Measurements from ENCODE around the gene BTBD16. TPM values are rescaled to one million over a fixed set of nuclear protein-coding genes. Genes with fewer than 3 reads are reported as not detected.

The BTBD16 gene
- total and polyA plus RNA-seq, 10 of the 15 experiments (the other 5 are each of a cell fraction or from before 2014, with no cell fraction given), result 0.11 TPM; not detected in 9

DNA sequence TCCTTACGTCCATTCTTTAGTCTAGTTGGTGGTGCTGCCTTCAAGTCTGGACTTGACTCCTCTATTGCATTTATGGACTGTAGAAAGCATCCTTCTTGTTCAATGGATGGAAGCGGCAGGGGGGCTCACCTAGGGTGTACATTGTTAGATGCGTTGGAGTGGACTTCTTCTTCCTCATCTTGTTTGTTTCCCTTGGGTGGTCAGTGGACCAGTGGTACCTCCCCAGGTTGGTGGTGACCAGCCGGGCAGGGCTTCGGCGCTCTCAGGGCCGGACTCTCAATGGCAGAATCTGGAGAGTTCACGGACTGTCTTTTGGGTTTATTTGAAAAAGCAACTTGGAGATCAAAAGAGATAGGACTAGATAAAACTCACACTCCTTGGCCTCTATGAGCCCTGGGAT lies 6.2 kb upstream of the BTBD16 start (continued):
- TF ChIP-seq, protein P1, sequence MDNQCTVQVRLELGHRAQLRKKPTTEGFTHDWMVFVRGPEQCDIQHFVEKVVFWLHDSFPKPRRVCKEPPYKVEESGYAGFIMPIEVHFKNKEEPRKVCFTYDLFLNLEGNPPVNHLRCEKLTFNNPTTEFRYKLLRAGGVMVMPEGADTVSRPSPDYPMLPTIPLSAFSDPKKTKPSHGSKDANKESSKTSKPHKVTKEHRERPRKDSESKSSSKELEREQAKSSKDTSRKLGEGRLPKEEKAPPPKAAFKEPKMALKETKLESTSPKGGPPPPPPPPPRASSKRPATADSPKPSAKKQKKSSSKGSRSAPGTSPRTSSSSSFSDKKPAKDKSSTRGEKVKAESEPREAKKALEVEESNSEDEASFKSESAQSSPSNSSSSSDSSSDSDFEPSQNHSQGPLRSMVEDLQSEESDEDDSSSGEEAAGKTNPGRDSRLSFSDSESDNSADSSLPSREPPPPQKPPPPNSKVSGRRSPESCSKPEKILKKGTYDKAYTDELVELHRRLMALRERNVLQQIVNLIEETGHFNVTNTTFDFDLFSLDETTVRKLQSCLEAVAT (IDR thresholded peaks at IDR 0.05), result no peak
- TF ChIP-seq RUNX3 (IDR thresholded peaks at IDR 0.05; ENCODE audit: low read length) (no peak), ASH2L (IDR thresholded peaks at IDR 0.05; ENCODE audit: borderline replicate concordance, low read depth) (no peak), EZH2 (IDR thresholded peaks at IDR 0.05; ENCODE audit: borderline replicate concordance, control insufficient read depth, low read depth, low read length) (no peak)

DNA sequence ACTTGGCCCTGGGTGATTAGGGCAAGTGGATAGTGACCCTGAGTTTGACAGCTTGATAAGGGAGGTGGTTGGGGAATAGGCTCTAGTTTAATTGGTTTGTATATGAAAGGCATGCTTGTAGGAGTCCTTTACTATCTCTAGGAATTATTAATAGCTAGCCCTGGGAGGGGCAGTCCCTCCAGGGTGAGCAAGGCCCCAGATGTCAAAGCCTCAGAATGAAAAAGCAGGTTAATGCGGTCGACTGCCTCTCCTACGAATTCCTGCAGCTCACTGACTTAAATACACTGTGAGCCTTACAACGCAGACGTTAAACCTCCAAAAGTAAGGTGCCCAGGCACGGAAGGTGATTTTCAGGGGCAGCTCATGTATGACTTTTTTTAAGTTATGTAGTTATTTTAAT lies 5.2 kb upstream of the BTBD16 start:
- no peaks in the 10 kb centered on the region for H4K20me1 ChIP-seq (ENCODE audit: control insufficient read depth, insufficient read depth)
- H2AFZ ChIP-seq (ENCODE audit: control insufficient read depth, low read depth, low read length), result no peak overlapping the region
- ChIA-PET POLR2A (no interaction called here), CTCF (no interaction called here), SMC1A (ENCODE audit: uncharacterized antibody, unreplicated experiment) (no interaction called here), RAD21 (ENCODE audit: unreplicated experiment) (no interaction called here)
- intact Hi-C loops (cut with micrococcal nuclease; ENCODE audit: unreplicated experiment) (no loop called here), in situ Hi-C loops (cut with MboI) (no loop called here)
- H3K4me1 ChIP-seq (ENCODE audit: control insufficient read depth, insufficient read depth, low read length), result no peaks in the 10 kb centered on the region
- 23% methylated on average over 6 of the region's 6 CpGs for WGBS (ENCODE audit: insufficient coverage, insufficient replicate concordance, low lambda C conversion rate, missing lambda C conversion rate)
- TF ChIP-seq ZNF622 (IDR thresholded peaks at IDR 0.05) (no peak), NR2C1 (IDR thresholded peaks at IDR 0.05) (no peak), FOXM1 (IDR thresholded peaks at IDR 0.05; ENCODE audit: low read depth, low read length) (no peak)
- H3K27me3 ChIP-seq (replicated peaks in 1 of 2; ENCODE audit: control insufficient read depth in 2 of 2, insufficient read depth in 2 of 2, low read length in 1 of 2), result no peaks in the 10 kb centered on the region
- no peak for ATAC-seq
- no peak overlapping the region for H3K4me3 ChIP-seq
- no peaks in the 10 kb centered on the region; the same call in 2 of the 3 replicates for H3K9me3 ChIP-seq (replicated peaks; ENCODE audit: control insufficient read depth, insufficient read depth, low read length)
- H3K79me2 ChIP-seq (ENCODE audit: control insufficient read depth, insufficient read depth, low read length), result no peaks in the 10 kb centered on the region
- H3K9ac ChIP-seq (ENCODE audit: control insufficient read depth, insufficient read depth, low read length), result no peak overlapping the region
- no TSS peak for BruUV-seq (replicated peaks)
- no peaks in the 10 kb centered on the region for H3K36me3 ChIP-seq (ENCODE audit: control insufficient read depth in 2 of 2, insufficient read depth in 2 of 2, low read length in 1 of 2)
- H3K4me2 ChIP-seq (ENCODE audit: control insufficient read depth, insufficient read depth), result no peak overlapping the region
- FAIRE-seq, result no peak
- no peak for DNase-seq (ENCODE audit: low read depth, low spot score)
- H3K27ac ChIP-seq (ENCODE audit: control insufficient read depth, insufficient read depth), result no peak overlapping the region
